Adipose tissue (tissue), 3 donors: ENCODE results near the gene GDPGP1. TPM values are rescaled to one million over a fixed set of nuclear protein-coding genes. Genes with fewer than 3 reads are reported as not detected.
"Not testable (repeated sequence)": the region's sequence is repeated elsewhere in the genome, so short reads cannot be mapped to it uniquely, and the experiment has no call there.

ENCODE experiments used
- H3K27ac ChIP-seq: one replicate; pipeline ENCODE4 v1.5.1; 2013; ENCODE audit warnings: low read depth, low read length
- WGBS, 3 donors: extraction: QIAGEN DNeasy Blood & Tissue Kit; methylation state at CpG; one replicate each; pipeline ENCODE4 v1.1.7; 2013; 5-methylcytosine and 5-hydroxymethylcytosine counted together
- polyA plus RNA-seq, 3 donors: library from polyadenylated mRNA; stranded (reverse); fragments of 200-250 nt; gene quantifications; one replicate each; pipeline ENCODE4 v1.2.3, GENCODE V29; 2013
- donor health status: healthy with polysubstance abuse.
- donor health status: Bipolar disorder and iron deficiency.
- donor health status: healthy.

GDPGP1 gene
- 1 to 10 TPM; 2.6 to 3.7 (median 2.8) TPM for polyA plus RNA-seq

- peak within 1 kb of the TSS; percentile 30 for H3K27ac ChIP-seq
- WGBS, 3 donors = 3 to 4% (median 4%) methylated on average over 43 to 49 of the region's 49 CpGs
Measured at GRCh38 chr15:90234096-90234988, at the start of gene GDPGP1. Gene GDPGP1 (plus strand): TSS chr15:90234209. CDS start chr15:90240909, 6,700 bp downstream.

DNA sequence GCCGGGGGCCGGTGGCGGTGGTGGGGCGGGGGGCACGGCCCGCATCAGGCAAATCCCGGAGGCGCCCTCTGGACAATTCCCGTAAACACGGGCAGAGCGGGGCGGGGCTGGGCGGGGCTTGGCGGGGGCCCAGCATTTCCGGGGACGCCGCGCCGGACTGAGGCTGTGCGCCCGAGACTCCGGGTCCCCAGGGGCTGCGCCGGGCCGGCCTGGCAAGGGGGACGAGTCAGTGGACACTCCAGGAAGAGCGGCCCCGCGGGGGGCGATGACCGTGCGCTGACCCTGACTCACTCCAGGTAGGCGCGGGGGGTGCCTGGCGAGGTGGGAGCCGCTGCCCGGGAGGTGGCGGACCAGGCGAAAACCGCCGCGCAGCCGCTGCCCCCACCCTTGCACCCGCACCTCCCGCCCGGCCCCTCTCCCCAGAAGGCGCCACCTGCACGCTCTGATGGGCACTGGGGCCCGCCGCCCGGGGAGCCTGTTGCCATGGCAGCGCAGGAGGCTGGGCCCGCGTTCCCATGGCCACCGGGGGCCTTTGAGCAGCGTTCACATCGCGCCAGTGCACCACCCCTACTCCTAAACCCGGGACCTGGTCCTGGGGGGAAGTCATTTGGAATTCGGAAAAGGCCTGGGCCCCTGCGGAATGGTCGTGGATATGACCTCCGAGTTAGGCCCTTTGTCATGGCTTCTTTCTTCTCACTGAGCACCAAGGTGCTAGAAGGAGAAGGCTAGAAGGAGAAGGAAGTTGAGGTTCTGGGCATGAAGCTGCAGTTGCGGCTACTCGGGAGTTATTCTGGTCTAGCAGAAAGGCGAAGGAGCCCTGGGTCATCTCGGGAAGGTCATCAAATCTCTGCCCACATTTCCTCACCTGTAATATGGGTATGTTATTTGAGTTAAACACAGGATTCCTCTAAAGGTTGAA, 49.0 kb upstream of the GDPGP1 start:
- H3K27ac ChIP-seq = peak overlapping the region; percentile 40
- 4 to 6% (median 6%) methylated on average over 52 to 67 of the region's 67 CpGs for WGBS, 3 donors

DNA sequence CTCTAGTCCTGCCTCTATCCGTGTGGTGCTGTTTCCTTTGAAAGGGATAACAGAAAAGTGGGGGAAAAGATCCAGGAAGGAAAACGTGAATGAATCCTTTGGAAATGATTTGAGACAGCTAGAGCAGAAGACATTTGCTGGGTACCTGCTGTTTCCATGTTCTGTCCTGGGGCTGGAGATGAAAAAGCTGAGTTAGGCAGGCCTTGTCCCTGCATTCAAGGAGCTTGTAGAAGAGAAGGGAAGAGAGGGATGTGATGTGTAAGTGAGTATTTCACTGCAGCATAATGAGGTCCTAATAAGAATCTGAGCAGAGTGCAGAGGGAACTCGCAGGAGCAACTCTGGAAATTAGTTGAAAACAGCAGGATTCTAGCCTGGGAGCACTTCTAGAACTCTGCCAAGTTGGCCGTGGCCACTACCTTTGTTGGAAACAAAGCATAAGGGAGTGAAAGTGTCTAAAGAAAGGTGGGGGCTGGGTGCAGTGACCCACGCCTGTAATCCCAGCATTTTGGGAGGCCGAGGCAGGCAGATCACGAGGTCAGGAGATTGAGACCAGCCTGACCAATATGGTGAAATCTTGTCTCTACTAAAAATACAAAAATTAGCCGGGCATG, 46.6 kb upstream of the GDPGP1 start:
- WGBS, 3 donors = 48 to 68% (median 56%) methylated on average over 7 to 8 of the region's 8 CpGs
- no peak overlapping the region for H3K27ac ChIP-seq

DNA sequence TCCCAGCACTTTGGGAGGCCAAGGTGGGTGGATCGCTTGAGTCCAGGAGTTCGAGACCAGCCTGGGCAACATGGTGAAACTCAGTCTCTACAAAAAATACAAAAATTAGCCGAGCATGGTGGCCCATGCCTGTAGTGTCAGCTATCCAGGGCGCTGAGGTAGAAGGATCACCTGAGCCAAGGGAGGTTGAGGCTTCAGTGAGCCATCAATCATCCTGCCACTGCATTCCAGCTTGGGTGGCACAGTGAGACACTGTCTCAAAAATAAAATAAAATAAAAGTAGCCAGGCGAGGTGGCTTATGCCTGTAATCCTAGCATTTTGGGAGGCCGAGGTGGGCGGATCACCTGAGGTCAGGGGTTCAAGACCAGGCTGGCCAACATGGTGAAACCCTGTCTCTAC, 45.9 kb upstream of the GDPGP1 start:
- not testable (repeated sequence) for H3K27ac ChIP-seq
- WGBS, 3 donors = 95 to 97% (median 97%) methylated on average over 7 of the region's 7 CpGs

- no peak overlapping the region for H3K27ac ChIP-seq
- 57 to 72% (median 59%) methylated on average over 8 of the region's 8 CpGs for WGBS, 3 donors
Measured at GRCh38 chr15:90188914-90189748, 44.9 kb upstream of the GDPGP1 start.

DNA sequence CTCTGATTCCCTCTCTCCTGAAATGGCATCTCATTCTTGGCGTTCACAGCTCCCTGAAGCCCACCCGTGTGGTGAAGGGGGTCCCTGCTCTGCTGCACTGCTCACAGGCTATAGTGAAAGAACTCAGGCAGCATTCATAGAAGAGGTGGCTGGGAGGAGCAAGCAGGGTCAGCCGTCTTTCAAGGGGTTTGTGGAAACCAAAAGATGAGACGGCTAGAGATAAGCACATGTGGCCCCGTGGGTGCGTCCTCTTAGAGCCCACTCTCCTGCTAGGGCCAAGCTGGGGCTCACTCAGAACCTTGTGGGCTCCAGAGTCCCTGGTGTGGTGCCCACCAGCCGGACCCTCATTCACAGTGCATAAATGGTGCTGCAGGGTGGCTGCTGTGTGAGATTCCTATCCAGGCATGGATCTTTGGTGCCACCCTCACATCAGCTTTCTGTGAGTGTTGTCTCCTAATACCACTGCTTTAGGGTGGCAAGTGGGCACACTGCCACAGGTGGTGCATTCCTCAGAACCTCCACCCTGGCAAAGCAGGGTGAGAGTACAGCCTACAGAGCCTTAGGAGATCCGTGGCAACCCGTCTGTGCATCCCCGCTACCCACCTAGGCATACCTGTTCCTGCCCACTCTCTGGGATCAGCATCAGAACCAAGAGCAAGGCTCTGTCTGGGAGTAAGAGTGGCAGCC, 44.1 kb upstream of the GDPGP1 start:
- WGBS, 3 donors = 80 to 87% (median 80%) methylated on average over 10 of the region's 10 CpGs
- H3K27ac ChIP-seq = no peak overlapping the region

- WGBS, 3 donors = 60 to 93% (median 87%) methylated on average over 10 of the region's 10 CpGs
- no peak overlapping the region for H3K27ac ChIP-seq
Measured at GRCh38 chr15:90190606-90191343, 43.2 kb upstream of the GDPGP1 start.

GRCh38 chr15:90191344-90191687, 42.7 kb upstream of the GDPGP1 start:
- 47 to 84% (median 81%) methylated on average over 3 of the region's 3 CpGs for WGBS, 3 donors
- no peak overlapping the region for H3K27ac ChIP-seq

DNA sequence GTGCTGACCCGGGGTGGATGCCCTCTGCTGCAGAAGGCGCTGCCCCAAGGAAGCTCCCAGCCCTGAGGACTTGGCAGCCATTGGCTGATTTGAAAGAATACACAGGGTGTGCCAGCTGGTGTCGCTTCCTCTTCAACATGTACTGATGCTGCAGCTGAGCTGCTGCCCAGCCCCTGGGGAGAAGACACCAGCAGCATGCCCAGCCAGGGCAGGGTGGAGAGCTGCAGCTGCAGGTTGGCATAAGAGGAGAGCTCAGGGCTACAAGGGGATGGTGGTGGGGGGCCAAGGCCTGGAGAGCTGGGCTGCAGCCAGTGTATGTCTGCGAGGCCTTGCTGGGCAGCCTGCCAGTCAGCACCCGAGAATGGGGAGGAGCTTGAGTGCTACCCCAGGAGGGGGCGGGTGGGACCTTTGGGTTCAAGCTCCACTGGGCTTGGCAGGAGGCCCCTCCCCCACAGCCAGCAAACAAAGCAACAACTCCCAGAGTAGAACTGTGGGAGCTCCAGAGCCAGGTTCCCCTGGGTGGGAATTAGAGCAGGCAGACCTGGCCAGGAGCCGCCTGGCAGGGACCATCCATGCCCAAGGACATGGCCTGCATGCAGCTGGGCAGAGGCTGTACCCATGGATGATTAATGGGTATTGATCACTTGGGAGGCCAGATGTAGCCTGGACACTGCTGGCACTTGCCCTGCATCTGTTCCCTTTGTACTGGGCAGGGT, 42.1 kb upstream of the GDPGP1 start:
- H3K27ac ChIP-seq = no peak overlapping the region
- WGBS, 3 donors = 9 to 40% (median 36%) methylated on average over 7 of the region's 7 CpGs

DNA sequence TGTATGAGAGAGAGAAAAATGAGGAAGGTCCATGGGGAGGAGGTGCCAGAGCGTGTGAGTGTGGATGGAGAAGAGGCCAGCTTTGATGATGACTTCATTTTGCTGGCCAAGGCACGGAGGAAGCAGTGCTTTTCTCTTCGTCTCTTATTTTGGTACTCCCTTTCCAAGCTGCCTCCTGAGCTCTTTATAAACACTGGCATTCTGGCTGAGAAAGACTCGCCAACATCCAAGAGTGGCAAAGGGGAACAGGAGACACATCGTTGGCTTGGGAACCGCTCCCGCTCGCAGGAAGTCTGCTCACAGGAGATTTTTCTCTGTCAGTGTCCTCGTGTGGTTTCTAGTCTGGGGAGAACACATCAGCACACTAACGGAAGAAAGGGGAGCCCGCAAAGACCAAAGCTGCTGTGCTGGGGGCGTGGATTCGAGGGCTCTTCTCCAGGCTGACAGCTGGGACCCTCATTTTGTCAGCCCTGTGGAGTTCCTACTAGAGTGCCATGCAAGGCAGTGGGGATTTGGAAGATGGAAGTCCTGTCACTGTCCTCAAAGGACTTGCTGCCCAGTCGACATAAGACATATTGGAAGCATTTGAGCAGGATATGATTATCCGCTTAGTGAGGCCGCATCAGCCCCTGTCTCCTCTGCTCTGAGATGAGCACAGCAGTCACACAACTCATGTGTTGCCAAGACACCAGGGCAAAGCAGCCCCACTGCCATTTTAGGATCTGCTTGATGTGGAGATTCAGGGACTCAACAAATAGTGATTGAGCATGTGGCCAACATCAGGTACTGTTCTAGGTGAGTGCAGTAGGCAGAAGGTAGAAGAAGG, 40.8 kb upstream of the GDPGP1 start:
- H3K27ac ChIP-seq = no peak overlapping the region
- WGBS, 3 donors = 39 to 55% (median 48%) methylated on average over 16 of the region's 16 CpGs

- no peak overlapping the region for H3K27ac ChIP-seq
- WGBS, 3 donors = 67 to 85% (median 82%) methylated on average over 2 of the region's 2 CpGs
Measured at GRCh38 chr15:90194655-90195054, 39.4 kb upstream of the GDPGP1 start.

DNA sequence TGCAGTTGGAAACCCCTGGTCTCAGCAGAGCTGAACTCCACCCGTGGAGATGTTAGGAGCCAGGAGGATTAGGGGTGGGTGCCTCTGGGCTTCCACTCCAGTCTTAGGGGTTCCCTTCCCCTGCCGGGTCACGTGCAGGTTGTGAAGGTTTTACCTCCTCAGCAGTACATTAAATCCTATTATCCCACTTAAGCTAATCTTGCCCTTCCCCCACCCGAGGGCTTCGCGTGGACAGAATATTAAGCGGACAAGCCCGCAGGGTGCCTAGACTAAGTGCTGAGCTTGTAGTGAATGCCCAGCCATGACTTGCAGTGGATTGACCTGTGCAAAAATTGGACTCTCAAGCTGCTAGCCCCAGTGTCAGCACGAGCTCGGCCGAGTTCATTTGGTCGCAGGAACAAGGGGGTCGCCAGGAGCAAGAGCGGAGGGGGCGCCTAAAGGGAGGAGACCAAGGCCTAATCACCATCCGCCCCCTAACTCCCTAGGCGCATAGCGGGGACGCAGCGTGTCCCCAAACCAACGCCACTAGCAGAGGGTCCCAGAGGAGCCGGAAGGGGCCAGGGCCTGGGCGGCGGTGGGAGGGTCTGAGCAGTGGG, 33.4 kb upstream of the GDPGP1 start:
- no peak overlapping the region for H3K27ac ChIP-seq
- WGBS, 3 donors = 9 to 19% (median 10%) methylated on average over 24 of the region's 24 CpGs

DNA sequence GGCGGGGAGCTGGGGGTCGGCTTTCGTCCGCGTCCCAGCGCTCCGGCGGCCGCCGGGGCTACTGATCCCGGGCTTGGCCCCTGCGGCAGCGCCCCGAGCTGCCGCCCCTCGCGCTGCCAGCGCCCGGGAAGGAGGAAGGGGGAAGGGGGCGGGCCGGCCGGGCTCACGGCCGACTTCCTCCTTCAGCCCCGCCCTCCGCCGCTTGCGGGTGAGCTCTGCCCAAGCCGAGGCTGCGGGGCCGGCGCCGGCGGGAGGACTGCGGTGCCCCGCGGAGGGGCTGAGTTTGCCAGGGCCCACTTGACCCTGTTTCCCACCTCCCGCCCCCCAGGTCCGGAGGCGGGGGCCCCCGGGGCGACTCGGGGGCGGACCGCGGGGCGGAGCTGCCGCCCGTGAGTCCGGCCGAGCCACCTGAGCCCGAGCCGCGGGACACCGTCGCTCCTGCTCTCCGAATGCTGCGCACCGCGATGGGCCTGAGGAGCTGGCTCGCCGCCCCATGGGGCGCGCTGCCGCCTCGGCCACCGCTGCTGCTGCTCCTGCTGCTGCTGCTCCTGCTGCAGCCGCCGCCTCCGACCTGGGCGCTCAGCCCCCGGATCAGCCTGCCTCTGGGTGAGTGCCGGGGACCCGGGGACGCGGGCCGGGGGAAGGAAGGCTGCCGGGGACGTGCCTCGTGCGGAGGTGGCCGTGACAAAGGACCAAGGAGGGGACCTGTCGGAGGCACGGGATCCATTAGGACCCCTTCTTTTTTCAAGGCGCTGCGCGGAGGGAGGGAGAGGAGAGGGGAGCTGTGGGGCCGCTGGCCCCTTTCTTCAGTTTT, 32.7 kb upstream of the GDPGP1 start, which contains the start of gene SEMA4B:
Gene SEMA4B, plus strand, starts transcription at position 201 of the 814 bp plus-strand sequence. Its CDS starts 249 bp downstream, at position 450.
- peak within 1 kb of the TSS; percentile 0 for H3K27ac ChIP-seq
- 0 to 1% (median 1%) methylated on average over 47 to 86 of the region's 88 CpGs for WGBS, 3 donors

DNA sequence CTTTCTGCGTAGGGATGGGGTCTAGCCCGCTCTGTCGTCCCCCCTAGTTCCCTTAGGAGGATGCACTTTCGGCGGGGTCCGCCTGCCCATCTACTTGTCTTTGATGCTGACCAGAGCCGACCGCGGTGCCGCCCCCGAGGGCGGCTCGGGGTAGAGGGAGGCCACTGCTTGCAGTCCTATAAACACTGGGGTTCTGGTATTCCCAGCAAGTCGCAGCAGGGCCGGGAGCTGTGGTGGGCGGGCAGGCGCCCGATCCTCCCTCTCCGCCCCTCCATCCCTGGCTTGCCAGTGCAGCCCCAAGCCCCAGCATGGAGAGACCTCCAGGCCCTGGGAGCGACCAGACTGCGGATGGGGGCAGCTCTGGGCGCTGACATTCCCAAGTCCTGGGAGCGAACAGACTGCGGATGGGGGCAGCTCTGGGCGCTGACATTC, 32.0 kb upstream of the GDPGP1 start:
- 3 to 13% (median 11%) methylated on average over 24 to 25 of the region's 25 CpGs for WGBS, 3 donors

More for the DNA sequence above, 32.0 kb upstream of the GDPGP1 start:
- no peak overlapping the region for H3K27ac ChIP-seq
